GM18508 (cell line): ENCODE measurements around the gene ARGLU1.

Experiments used
- ATAC-seq: cut with Tn5 transposase; IDR thresholded peaks from one replicate; pipeline ENCODE4 v1.9.1; 2021; ENCODE audit warnings: moderate number of reproducible peaks; ENCODE audit not compliant: insufficient read depth, unreplicated experiment

The ARGLU1 gene

DNA sequence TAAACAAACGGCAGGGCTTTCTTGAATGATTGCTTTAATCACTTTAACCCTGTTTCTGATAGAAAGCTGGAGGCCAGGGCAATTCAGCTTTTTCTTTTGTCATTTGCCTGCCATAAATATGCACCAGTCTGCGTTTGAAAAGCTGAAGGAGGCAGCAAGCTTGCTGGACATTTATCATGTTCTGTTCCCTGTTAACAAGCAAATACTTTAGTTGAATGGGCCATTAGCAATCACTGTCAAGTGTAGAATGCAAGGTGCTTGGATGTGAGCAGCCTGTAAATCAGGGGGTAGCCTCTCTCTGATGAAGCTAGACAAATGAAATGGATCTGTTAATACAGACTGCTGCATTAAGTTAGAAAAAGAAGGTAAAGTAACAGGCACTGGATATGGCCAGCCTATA, 40.1 kb downstream of the ARGLU1 start:
- ATAC-seq = no peak

DNA sequence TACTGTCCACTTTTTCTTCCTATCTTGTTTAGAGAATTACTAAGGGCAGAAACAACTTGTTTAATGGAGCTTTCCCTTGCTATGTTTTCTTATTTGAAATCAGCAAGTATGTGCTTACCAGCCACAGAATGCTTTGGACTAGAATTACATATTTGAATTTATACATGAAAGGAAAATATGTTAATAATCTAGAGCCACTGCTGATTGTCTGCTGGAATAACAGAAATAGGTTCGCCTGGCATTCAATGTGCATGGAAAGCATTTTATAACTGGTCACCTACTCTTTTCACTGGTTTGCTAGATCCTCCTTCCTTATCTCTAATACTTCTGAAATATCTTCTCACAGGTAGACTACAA, 40.5 kb downstream of the ARGLU1 start:
- no peak for ATAC-seq

DNA sequence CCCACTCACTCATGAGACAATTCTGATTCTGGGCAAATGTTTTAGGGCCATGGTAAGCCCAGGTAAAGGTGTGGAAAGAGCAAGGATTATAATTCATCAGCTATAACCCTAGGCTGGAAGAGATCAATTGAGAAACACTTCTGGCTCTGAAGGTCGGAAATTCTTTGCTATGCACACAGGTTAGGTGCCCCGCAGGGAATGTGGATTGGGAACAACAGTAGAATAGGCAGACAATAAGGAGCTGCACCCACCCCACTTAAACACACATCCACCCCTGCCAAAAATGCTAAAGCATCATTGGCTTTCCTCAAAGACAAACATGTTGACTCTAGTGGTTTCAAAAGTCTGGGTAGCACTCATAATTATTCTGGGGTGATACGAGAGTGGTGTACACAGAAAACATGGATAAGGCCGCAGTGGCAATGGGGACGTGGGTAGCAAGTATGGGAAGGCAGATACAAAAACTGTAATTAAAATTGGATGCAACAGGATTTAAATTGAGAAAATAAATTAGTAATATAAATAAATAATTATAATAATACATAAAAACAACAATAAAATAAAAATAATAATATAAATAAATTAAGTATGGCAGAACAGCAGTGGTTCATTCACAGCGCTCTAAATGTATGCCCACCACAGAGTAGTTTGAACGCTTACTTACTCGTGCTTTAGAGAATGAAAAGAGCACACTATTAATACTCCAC, 41.0 kb downstream of the ARGLU1 start:
- ATAC-seq = no peak

DNA sequence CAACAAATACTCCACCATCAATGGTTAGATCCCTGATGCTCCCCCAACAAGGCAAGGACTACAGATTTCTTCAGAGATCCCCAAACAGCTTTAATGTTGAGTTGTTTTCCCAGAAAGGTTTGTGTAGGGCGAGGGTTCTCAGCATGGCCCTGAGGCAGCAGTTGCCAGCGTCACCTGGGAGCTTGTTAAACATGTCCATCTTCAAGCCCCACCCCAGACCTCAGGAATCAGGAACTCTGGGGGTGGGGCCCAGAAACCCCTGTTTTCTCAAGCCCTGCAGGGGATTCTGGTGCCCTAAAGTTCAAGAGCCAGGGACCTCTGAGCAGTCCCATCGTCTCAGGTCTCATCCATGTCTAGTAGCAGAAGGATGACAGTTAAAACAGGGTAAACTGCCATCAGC, 42.1 kb downstream of the ARGLU1 start:
- no peak for ATAC-seq

DNA sequence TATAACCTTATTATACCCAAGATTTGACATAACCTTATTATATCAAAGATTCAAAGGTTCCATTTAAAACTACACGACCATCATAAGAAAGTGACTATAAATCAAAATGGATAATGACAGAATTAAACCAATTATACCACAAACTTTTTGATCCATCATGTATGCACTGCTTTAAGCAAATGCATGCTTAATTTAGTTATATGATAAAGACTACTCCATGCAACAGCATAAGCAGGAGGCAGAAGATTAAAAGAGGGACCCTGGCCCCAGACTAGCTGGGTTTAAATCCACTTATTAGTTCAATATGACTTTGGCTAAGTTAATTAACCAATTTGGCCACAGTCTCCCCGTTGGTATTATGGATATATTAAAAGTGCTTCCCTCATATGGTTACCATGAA, 43.8 kb downstream of the ARGLU1 start:
- ATAC-seq = no peak

DNA sequence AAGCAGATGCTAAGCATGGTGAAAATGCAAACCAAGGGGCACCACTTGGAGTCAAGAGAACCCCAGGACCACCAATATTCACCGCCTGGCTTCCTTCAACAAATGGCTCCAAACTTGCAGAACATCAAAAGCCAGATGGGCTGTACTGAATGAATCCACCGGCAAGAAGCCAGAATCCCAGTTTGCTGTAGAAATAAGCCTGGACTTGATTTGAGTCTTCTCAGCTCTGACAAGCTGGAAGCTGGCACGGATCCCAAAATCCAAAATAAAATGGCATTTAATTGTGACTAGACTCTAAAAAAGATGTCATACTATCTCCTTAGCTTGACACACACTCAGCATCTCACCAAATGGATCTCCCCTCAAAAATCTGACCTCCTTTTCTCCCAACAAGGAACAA, 44.4 kb downstream of the ARGLU1 start:
- ATAC-seq = no peak

DNA sequence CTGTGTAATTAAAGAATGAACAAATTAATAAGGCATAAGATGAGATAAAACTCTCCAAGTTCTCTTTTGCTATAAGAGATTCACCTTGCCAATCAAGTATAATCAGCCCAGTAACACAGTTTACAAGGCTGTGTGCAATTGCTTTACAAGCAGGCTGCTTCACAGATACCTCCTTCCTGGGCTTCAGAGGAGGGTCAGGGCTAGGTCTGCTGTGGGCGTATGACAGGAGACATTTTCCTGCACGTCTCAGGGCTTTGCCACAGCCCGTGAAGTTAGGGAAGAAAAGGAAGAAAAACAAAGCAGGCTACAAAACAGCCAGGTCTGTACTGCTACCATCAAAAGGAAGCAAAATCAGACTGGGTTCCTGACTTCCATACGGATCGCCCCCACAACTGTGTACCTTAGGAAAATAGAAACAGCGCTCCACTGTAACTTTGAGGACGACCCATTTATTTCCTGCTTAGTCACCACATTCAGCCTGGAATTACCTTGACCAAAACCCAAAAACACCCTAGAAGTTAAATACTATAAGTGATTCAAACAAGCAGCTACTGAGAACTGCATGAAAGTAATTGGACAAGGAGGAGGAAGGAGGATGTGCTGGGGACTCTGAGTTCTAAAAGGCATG, 44.9 kb downstream of the ARGLU1 start:
- ATAC-seq = no peak

DNA sequence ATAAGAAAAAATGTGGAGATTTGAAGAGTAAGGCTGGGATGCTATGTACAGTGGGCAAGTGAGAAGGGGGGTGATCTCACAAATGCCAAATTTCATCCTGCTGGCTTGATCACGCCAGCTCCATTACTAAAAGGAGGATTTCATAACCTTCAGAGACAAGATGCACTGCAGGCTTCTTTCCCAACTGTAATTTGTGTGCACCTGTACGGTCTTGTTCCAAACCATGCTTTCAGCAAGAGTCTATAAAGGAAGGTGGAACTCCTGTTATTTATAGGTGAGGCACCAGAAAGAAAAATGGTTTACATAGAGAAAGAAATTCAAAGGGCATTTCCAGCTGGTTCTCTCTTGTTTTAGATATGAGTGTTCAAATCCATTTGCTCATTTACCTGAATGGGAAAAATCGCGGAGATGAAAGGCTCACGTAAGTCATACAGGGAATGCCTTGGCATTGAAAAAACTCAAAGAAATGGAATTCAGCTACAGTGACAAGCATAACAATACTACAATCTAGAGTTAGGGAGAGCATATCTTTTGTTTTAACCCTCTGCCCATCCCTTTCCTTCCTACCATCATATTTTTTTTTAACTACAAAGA, 45.7 kb downstream of the ARGLU1 start:
- ATAC-seq = no peak

DNA sequence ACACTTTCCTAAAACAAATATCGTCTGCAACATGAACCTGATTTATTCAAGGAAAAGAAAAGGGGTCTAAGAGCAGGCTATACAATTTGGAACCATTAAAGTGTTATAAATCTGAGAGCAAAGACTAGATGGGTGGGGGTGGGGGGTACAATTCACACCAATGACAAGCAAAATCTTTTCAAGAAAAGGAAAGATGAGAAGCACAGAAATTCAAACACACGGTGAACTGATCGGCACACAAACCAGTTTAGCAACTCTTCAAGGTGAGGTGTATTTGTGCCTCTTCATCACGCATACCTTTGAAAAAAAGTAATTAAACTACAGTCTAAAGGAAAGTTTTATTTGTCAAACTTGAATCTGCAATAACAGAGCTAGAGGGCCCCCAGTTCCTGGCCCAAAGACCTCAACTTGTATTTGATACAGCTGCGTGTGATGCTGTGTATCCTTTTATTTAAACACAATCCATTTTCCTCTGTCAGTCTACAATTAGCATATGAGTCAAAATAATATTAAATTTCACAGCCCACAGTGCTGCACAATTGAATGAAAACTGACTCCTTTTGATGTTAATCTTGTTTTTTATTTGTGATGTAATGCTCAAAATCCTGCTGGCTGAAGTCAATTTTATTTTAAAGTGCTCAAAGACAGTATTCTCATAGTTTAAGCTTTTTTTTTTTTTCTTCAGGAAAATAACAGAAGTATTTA, 46.7 kb downstream of the ARGLU1 start:
- ATAC-seq = no peak

DNA sequence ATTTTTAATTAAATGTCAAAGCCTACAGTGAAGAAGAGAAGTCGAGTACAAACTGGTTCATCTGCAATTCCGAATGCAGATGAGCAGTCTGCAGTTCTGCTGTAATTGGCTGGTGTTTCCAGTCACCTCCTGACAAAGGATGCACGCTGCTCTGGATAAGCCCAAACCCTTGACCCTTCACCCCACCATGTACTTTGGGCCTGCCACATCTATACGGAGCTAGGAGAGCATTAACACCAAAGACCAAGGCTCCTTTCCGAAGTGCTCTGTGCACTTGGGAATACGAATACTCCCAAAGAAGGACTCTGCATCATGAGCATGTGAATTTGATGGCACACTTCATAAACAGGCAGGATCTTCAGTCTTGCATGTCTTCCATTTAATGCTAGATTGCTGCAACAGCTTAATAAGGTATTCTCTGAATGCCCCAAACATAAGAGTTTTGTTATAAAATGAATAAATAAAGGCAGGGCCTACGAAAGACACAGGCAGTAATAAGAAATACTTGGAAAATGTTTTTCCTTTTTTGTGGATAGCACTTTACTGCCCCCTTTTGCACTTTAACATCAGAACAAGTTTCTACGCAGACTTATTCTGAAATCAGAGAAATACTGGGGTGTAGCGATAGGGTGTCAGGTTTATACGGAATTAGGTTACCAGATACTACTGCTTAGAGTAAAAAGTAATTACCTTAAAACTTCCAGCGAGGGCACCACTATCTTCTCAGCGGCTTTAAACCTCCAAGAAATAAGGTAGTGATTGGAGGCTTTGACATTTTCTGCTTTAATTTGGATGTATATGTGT, 47.5 kb downstream of the ARGLU1 start:
- ATAC-seq = no peak

DNA sequence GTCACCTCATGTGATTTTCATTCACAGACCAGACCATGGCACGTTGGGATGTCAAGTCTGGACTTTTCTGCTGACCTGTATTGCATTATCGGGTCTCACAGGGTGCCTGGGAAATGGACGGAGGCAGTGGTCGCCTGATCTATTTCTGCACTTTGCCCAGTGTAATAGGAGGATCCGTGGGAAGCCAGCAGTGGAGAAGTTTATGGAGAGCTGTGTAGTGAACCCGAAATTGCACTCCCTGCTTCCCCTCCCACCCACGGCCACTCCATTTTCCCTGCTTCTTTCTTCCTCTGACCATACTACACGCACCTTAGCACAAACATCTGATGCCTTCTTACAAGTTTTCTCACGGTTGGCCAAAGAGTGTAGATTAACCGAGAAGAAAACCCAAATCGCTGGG, 49.4 kb downstream of the ARGLU1 start:
- no peak for ATAC-seq

DNA sequence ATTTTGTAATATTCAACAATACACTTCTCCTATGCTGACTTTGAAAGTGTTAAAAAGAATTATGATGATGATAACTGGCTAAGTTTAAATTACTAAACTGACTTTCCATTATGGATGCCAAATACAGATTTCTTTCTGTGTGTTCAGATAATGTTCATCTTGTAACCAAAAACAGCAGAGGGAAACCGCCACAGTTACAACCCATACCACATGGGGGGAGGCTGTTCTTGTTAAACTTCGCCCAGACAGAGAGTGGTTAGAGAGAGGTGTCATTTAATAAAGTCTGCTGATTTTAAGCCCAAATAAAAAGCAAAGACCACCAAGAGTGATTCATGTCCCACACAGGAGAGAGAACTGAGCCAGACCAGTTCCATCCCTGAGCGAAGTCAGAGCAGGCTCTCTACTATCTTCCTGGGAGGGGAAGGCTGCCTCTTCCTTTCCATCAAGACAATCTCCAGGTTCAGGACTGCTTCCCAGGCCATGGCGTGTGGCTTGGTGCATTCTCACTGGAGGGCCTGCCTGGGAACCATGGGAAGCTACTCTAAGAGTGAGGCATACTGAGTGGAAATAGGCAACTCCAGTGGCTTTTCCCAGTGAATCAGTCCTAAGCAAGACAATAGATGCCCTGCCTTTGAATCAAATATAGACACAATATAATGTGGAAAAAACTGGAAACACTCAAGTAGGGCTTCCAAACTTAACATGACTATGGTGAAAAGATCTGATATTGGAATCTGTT, 50.7 kb downstream of the ARGLU1 start:
- ATAC-seq = no peak

DNA sequence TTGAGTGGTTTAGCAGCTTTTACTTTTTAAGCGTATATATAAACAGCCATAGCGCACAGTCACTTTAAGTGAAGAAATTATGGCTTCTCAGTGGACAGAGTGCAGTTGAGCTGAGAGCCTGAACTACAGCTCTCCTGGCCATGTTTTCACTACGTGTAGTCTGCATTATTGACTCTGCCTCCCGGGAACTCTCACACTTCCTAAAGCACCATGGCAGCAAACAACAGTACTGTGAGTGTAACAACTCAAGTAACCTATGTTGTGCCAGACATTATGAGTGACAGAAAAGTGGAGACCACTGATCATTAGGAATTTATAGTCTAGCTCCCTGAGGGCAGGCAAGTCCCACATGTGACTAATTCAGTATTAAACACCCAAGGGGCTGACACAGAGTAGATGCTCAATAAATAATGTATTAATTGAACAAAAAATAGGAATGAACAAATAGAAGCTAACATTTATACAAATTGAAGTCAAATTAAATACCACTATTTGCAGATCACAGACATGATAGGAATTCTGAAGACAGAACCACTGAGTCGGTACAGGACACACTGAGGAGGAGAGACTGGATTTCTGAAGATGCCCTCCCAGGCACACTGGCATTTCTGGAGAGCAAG, 52.2 kb downstream of the ARGLU1 start:
- no peak for ATAC-seq

DNA sequence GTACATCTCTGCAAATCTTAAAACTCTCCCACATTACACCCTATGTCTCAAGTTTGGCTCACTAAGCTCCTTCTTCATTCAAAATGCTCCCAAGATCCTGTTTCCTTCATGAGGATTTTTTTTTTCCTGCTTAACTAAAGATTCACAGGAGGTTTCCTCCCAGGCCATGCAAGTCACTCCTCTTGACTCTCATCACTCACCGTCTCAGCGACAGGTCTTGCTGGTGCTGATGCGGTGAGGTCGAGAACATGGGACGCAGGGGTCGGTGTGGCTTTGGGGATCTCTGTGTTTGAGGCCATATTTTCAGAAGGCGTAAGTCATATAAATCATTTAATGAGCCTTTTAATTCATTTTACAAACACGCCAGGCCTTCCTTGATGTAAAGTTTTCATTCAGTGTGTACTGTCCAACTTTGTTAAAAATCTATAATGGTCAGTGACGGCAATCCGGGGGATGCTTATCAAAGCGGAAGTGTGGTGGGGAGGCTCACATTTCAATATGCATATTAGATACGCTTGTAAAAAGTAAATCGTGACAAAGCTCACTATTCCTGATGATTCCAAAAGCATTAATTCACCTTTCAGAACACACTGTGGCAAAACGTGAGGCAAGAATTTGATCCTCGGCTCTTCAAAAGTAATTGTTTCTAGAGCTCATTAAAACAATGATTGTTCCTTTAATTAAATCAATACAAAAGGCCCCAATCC, 52.9 kb downstream of the ARGLU1 start:
- no peak for ATAC-seq

DNA sequence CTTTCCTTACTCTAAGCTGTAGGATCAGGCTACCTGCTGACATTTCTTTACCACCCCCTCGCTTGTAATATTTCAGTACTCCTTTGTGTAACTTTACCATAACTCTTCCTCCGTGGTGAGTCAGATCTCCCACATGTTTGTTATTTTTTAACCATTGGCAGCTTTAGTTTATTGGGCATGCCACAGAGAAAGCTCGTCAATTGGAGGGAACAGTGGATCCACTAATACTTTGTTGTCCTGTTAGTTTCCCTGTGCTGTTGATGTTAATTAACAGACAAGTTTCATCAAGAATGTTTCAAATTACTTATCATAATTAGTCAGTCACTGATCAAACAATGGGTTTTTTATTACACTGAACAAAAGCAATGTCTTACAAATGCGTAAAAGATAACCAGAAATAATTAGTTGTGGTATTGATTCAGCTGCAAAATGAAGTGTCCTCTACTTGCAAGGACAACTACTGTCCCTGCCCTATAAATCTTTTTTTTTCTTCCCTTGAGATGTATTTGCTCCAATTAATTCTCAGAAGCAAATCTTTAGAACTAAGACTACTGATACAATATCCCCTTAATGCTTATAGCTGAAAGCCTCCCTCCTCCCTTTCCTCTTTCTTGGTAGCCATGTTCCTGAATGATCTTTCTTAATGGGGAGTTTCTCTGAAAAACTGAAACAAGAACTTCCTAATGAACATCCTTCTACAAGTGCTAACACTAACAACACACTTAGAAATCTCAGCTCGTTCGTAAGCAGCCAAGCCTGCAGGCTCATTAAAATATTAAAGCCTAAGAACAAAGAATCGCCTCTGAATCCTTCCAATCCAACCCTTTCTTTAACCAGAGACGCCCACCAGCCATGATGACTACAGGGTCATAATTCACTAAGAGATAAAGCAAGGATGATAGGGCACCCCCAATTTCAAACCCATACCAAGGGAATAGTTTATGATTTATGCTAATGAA, 54.6 kb downstream of the ARGLU1 start:
- ATAC-seq = no peak

DNA sequence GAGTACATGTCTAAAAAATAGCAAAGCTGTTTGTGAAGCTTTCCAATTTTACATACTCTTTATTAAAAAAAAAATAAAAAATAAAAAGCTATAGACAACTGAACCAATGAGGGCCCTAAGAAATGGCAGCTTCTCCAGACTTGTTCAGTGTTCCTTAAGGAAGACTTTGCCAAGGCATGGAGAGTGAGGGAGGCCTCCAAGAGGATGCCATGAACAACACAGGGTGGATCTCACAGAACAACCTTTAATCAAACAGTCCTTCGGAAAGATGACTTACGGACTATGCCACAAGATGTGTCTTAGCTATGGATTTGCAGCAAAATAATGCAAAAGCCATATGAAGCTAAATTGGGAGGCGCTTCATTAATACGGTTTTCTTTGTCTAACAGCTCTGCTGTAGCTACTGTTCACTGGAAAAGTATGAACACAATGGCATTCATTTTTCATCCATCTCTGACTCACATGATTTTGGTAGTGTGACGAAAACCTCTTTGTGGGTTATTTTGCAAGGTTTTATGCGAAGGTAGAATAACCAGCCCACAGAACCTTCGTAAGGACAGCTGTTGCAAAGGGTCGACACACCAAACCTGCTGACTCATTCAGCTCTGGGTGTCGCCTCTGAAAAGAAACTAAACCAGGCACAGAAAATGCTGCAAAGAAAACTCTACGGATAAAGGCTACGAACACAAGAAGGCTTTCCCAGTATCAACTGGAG, 60.2 kb downstream of the ARGLU1 start:
- ATAC-seq = no peak

DNA sequence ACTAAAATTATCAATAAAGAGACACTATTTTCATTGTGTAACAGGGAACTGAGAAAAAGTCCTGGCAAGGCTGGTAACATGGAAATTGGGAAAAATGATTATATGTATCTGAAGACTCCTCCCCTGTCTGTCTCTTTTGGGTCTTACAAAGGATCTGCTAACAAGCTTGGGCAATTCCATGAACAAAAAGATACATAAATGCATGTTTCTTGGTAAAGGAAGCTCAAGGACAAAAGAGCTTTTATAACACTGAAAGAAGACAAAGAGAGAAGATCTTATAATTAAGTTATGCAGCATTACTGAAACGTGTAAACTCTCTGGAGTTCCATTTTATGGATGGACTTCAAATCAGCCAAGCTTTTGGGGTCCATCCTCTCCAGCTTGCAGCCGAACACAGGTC, 61.7 kb downstream of the ARGLU1 start:
- ATAC-seq = no peak
